CD4-positive, alpha-beta T cell (primary cell): Measurements from ENCODE around the gene PAGR1. TPM values are rescaled to one million over a fixed set of nuclear protein-coding genes. Genes with fewer than 3 reads are reported as not detected.

Experiments used
- ATAC-seq: fragments of 200-7000 bp; cut with Tn5 transposase; one replicate; pipeline ENCODE4 v1.10.0; 2022; ENCODE audit warnings: mild to moderate bottlenecking; ENCODE audit not compliant: poor library complexity
- CTCF ChIA-PET: fragments of 350-600 bp; sonication (Branson Sonifier 250); formaldehyde crosslinking; loops from one replicate; lab custom pipeline; 2021; ENCODE audit warnings: antibody characterized with exemption, inconsistent platforms; lab: Charles Lee
- POLR2A ChIA-PET: fragments of 350-600 bp; sonication (Branson Sonifier 250); formaldehyde crosslinking; loops from one replicate; lab custom pipeline; 2021; ENCODE audit warnings: antibody characterized with exemption, inconsistent platforms; lab: Charles Lee
- DNase-seq, 14 experiments: peaks; one replicate each; pipeline ENCODE4 v3.0.0-alpha.2; 2013 to 2020; ENCODE audit warnings: mixed read lengths in 2 of 14
- H3K27ac ChIP-seq, 2 donors: one replicate each; pipeline versions ENCODE4 v1.5.1 to v1.7.0; 2013; ENCODE audit warnings: low read length in 2 of 2, low read depth in 1 of 2, mild to moderate bottlenecking in 1 of 2
- H3K27me3 ChIP-seq, 2 experiments: 1 replicate in 1 of 2; 2 replicates in 1 of 2; pipeline versions ENCODE4 v1.6.1 to v1.7.0; 2013; ENCODE audit warnings: low read length in 2 of 2, control low read depth in 1 of 2, mild to moderate bottlenecking in 1 of 2, moderate library complexity in 1 of 2; ENCODE audit not compliant: insufficient read depth in 2 of 2, control insufficient read depth in 1 of 2
- H3K36me3 ChIP-seq: one replicate; pipeline ENCODE4 v1.6.1; 2013; ENCODE audit warnings: low read length, control low read depth; ENCODE audit not compliant: insufficient read depth
- H3K4me1 ChIP-seq: one replicate; pipeline ENCODE4 v1.6.1; 2013; ENCODE audit warnings: low read length, control low read depth; ENCODE audit not compliant: insufficient read depth
- H3K4me3 ChIP-seq: one replicate; pipeline ENCODE4 v1.5.1; 2013; ENCODE audit warnings: mild to moderate bottlenecking, low read length, moderate library complexity
- H3K9me3 ChIP-seq, 2 experiments: 1 replicate in 1 of 2; 2 replicates in 1 of 2; pipeline versions ENCODE4 v1.6.1 to v1.7.0; 2013; ENCODE audit warnings: low read length in 2 of 2, mild to moderate bottlenecking in 2 of 2, control low read depth in 1 of 2, moderate library complexity in 1 of 2; ENCODE audit not compliant: control insufficient read depth in 1 of 2, insufficient read depth in 1 of 2
- H3K27ac Mint-ChIP-seq: one replicate; pipeline ENCODE4 v1.8.0; 2020; ENCODE audit warnings: mixed read lengths
- H3K27me3 Mint-ChIP-seq: one replicate; pipeline ENCODE4 v1.8.0; 2021; ENCODE audit warnings: mixed read lengths
- H3K36me3 Mint-ChIP-seq: one replicate; pipeline ENCODE4 v1.8.0; 2021; ENCODE audit warnings: low read depth, mixed read lengths
- H3K4me1 Mint-ChIP-seq: one replicate; pipeline ENCODE4 v1.8.0; 2021; ENCODE audit warnings: low read depth, mixed read lengths
- H3K4me3 Mint-ChIP-seq: one replicate; pipeline ENCODE4 v1.8.0; 2020; ENCODE audit warnings: mild to moderate bottlenecking, mixed read lengths
- H3K9me3 Mint-ChIP-seq: one replicate; pipeline ENCODE4 v1.8.0; 2020; ENCODE audit warnings: mixed read lengths
- CTCF ChIP-seq: fragments of 200-600 bp; IDR thresholded peaks from one replicate; pipeline ENCODE4 v1.8.0; 2022; ENCODE audit warnings: antibody characterized with exemption, mild to moderate bottlenecking
- intact Hi-C, 2 experiments: fragments of 100-400 bp; cut with DNase I in 1 of 2; cut with micrococcal nuclease in 1 of 2; formaldehyde crosslinking; loops; one replicate each; pipeline versions ENCODE4 v1.15.1 to v1.9.0; 2023 to 2025; cut with DNase I, micrococcal nuclease
- total RNA-seq, 174 experiments: library from RNA in 2 of 174; stranded (reverse) in 2 of 174; gene quantifications; one replicate each; pipeline ENCODE4 v1.2.3 and lab custom pipeline; 2021 to 2026

Gene PAGR1
- total RNA-seq, 2 experiments from 2014 or later: 20.3 TPM

DNA sequence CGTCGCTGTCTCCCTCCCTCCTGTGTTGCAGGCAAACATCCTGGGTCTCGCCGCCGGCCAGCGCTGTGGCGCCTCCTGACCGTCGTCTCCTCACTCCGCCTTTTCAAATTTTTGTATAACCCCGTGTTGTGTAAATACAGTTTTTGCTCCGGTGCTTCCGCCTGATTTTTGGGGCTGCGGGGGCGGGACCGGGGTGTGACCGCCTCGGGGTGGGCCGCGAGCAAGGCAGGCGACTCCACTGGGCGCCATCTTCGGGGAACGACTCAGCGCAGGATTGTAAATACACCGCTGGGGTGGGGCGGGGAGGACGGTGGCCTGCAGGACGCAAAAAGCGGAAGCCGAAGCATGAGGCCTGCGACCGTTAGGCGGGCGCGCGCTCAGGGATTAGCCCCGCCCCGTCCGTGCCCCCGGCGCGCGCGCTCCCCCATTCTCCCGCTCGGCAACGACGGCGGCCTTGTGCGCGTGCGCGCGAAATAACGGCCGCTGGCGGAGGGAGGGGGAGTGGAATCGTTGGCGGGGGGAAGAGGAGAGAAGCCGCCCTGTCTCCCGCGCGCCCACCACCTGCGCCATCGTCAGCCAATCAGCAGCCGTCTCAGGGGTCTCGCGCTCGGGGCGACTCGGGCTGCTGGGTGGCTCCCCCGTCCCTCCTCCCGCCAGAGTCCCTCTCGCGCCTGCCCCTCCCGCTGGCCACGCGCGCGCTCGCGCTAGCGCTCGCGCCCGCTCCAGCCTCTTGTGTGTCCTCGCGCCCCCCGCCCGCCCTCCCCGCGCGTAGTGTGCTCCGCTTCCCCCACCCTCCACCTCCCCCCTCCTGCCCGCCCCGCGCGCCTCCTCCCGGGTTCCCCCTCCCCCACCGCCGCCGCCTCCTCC lies 10.5 kb upstream of the PAGR1 start:
- H3K27ac ChIP-seq: peak overlapping the region; percentile 92 to 96
- ChIA-PET CTCF (interaction anchor here (1.9 to 3.4 kb wide), 3 partner anchors 10 to 15 kb away, joined by 10 to 75 read pairs (median 24); partner anchors contain the start of genes KIF22 and PAGR1), POLR2A (interaction anchor here (0.9 to 11.3 kb wide), 16 partner anchors 12 to 378 kb away, joined by 3 to 217 read pairs (median 14); partner anchors contain the start of genes ALDOA, C16orf54, CDIPT and CORO1A)
- no peaks in the 10 kb centered on the region for H3K27me3 ChIP-seq
- peaks cover 51% of the 10 kb centered on the region for H3K4me1 ChIP-seq
- peaks cover 46% of the 10 kb centered on the region for H3K4me1 Mint-ChIP-seq
- no peaks in the 10 kb centered on the region for H3K9me3 ChIP-seq
- DNase-seq (peak; percentile 95 to 99 (median 98)), ATAC-seq (peak; percentile 63)
- no peak for TF ChIP-seq CTCF
- H3K27me3 Mint-ChIP-seq: no peaks in the 10 kb centered on the region
- H3K27ac Mint-ChIP-seq: peak overlapping the region; percentile 96
- H3K36me3 Mint-ChIP-seq: peaks cover 71% of the 10 kb centered on the region
- H3K4me3 ChIP-seq: peak overlapping the region; percentile 94
- intact Hi-C loops: loop anchor here (1.0 to 5.0 kb wide), 9 partner anchors 11 to 262 kb away; partner anchors contain the start of genes CDIPT (in 2 of the 2), ALDOA (in 1 of the 2), HIRIP3 (in 1 of the 2) and INO80E (in 1 of the 2)
- H3K4me3 Mint-ChIP-seq: peak overlapping the region; percentile 100
- H3K9me3 Mint-ChIP-seq: no peaks in the 10 kb centered on the region
- peaks cover 41% of the 10 kb centered on the region for H3K36me3 ChIP-seq

- Mint-ChIP-seq H3K36me3 (peaks cover 71% of the 10 kb centered on the region), H3K27me3 (no peaks in the 10 kb centered on the region)
- H3K27ac ChIP-seq: peak within 1 kb of the TSS; percentile 92 to 96
These were observed 9.8 kb upstream of the PAGR1 start, which contains the start of gene MAZ for GRCh38 chr16:29806099-29806579. TSS of gene MAZ (plus strand) at chr16:29806529. CDS start at chr16:29806702, 173 bp downstream.

More at GRCh38 chr16:29806099-29806579, 9.8 kb upstream of the PAGR1 start, which contains the start of gene MAZ:
- peak within 1 kb of the TSS; percentile 100 for H3K4me3 Mint-ChIP-seq
- CTCF ChIA-PET: interaction anchor here (0.5 to 3.4 kb wide), 2 partner anchors 11 to 54 kb away, joined by 3 to 75 read pairs; partner anchors contain the start of gene PAGR1
- Histone ChIP-seq H3K4me3 (peak within 1 kb of the TSS; percentile 94), H3K9me3 (no peaks in the 10 kb centered on the region), H3K36me3 (peaks cover 37% of the 10 kb centered on the region), H3K27me3 (no peaks in the 10 kb centered on the region), H3K4me1 (peaks cover 58% of the 10 kb centered on the region)
- intact Hi-C loops: loop anchor here (2.0 to 5.0 kb wide), 6 partner anchors 21 to 261 kb away; partner anchors contain the start of genes ALDOA (in 1 of the 2), HIRIP3 (in 1 of the 2), INO80E (in 1 of the 2) and TAOK2 (in 1 of the 2)
- DNase-seq: peak in 7 of 14 experiments; percentile 71 to 93 (median 79)
- H3K4me1 Mint-ChIP-seq: peaks cover 52% of the 10 kb centered on the region
- peak within 1 kb of the TSS; percentile 98 for H3K27ac Mint-ChIP-seq
- POLR2A ChIA-PET: interaction anchor here (0.9 to 11.3 kb wide), 12 partner anchors 11 to 378 kb away, joined by 3 to 217 read pairs (median 16); partner anchors contain the start of genes ALDOA, C16orf54, CDIPT and CORO1A
- no peak for ATAC-seq
- H3K9me3 Mint-ChIP-seq: no peaks in the 10 kb centered on the region
- TF ChIP-seq CTCF: no peak
